ENCODE results near the gene ELMO3. TPM values are rescaled to one million over a fixed set of nuclear protein-coding genes. Genes with fewer than 3 reads are reported as not detected.

Gene ELMO3
- total RNA-seq, 4 donors from 2014 or later: 0.09 to 0.55 (median 0.29) TPM

DNA sequence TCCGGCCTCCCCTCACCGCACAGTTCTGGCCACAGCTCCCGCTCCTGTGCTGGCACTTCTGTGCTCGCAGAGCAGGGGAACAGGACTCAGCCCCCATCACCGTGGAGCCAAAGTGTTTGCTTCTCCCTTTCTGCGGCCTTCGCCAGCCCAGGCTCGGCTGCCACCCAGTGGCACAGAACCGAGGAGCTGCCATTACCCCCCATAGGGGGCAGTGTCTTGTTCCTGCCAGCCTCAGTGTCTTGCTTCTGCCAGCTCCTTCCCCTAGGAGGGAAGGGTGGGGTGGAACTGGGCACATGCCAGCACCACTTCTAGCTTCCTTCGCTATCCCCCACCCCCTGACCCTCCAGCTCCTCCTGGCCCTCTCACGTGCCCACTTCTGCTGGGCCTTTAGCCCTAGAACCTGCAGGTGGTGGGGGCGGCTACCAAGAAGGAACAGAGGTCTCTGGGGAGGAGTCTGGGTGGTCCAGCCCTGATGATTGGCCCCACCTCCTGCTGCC is 645 bp upstream of the ELMO3 start:
- peaks cover 3 to 57% of the 10 kb centered on the region in 2 donors for H3K36me3 ChIP-seq

GRCh38 chr16:67199808-67200198 is 872 bp downstream of the ELMO3 start:
- intact Hi-C loops (cut with DNase I; ENCODE audit: low total_unique reads): no loop called here
- no peak for TF ChIP-seq POLR2A (IDR thresholded peaks at IDR 0.05)
- TF ChIP-seq, protein P1, sequence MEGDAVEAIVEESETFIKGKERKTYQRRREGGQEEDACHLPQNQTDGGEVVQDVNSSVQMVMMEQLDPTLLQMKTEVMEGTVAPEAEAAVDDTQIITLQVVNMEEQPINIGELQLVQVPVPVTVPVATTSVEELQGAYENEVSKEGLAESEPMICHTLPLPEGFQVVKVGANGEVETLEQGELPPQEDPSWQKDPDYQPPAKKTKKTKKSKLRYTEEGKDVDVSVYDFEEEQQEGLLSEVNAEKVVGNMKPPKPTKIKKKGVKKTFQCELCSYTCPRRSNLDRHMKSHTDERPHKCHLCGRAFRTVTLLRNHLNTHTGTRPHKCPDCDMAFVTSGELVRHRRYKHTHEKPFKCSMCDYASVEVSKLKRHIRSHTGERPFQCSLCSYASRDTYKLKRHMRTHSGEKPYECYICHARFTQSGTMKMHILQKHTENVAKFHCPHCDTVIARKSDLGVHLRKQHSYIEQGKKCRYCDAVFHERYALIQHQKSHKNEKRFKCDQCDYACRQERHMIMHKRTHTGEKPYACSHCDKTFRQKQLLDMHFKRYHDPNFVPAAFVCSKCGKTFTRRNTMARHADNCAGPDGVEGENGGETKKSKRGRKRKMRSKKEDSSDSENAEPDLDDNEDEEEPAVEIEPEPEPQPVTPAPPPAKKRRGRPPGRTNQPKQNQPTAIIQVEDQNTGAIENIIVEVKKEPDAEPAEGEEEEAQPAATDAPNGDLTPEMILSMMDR (IDR thresholded peaks at IDR 0.05 in 4 of 5, conservative IDR thresholded peaks at IDR 0.05 in 1 of 5): no peak
- in situ Hi-C loops (cut with MboI; ENCODE audit: low sequenced_read_pairs in 4 of 4): no loop called here
- DNase-seq (peak in 1 of 2 donors; percentile 16), ATAC-seq (no peak)
- H3K4me3 ChIP-seq: no peak overlapping the region
- H3K9me3 ChIP-seq: no peaks in the 10 kb centered on the region
- H3K4me1 ChIP-seq: peaks cover 0 to 9% of the 10 kb centered on the region in 2 donors
- peaks cover 3 to 49% of the 10 kb centered on the region in 2 donors for H3K36me3 ChIP-seq
- H3K27me3 ChIP-seq: no peaks in the 10 kb centered on the region
- H3K27ac ChIP-seq: no peak overlapping the region

More for the DNA sequence above, 645 bp upstream of the ELMO3 start:
- TF ChIP-seq, protein P1 (IDR thresholded peaks at IDR 0.05 in 4 of 5, conservative IDR thresholded peaks at IDR 0.05 in 1 of 5): peak; percentile 27 to 60 (median 49)
- no peak for TF ChIP-seq POLR2A (IDR thresholded peaks at IDR 0.05)
- H3K27ac ChIP-seq: peak overlapping the region in 1 of 4 donors; percentile 27
- intact Hi-C loops (cut with DNase I; ENCODE audit: low total_unique reads): no loop called here
- DNase-seq (peak in 1 of 2 donors; percentile 50), ATAC-seq (peak; percentile 33 to 54)
- H3K9me3 ChIP-seq: no peaks in the 10 kb centered on the region
- in situ Hi-C loops (cut with MboI; ENCODE audit: low sequenced_read_pairs in 4 of 4): no loop called here
- H3K4me1 ChIP-seq: peaks cover 7 to 18% of the 10 kb centered on the region in 2 donors
- no peaks in the 10 kb centered on the region for H3K27me3 ChIP-seq
- no peak overlapping the region for H3K4me3 ChIP-seq

DNA sequence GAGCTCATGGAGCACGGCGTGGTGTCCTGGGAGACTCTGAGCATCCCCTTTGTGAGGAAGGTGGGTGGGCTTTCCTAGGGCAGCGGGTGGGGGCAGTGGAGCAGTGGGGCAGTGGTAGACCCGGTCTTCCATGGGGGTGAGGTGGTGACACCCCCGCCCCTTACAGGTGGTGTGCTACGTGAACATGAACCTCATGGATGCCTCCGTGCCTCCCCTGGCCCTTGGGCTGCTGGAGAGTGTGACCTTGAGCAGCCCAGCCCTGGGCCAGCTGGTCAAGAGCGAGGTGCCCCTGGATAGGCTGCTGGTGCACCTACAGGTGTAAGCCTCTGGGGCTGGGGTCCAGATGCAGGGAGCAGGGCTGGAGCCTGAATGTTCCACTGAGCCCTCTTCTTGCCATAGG is 1.6 kb downstream of the ELMO3 start:
- Histone ChIP-seq H3K27ac (no peak overlapping the region), H3K36me3 (peaks cover 3 to 42% of the 10 kb centered on the region in 2 donors), H3K4me3 (no peak overlapping the region), H3K27me3 (no peaks in the 10 kb centered on the region), H3K4me1 (peaks cover 0 to 9% of the 10 kb centered on the region in 2 donors), H3K9me3 (no peaks in the 10 kb centered on the region)
- intact Hi-C loops (cut with DNase I; ENCODE audit: low total_unique reads): no loop called here
- DNase-seq: no peak
- in situ Hi-C loops (cut with MboI; ENCODE audit: low sequenced_read_pairs in 4 of 4): no loop called here
- no peak for ATAC-seq
- TF ChIP-seq, protein P1 (IDR thresholded peaks at IDR 0.05 in 4 of 5, conservative IDR thresholded peaks at IDR 0.05 in 1 of 5): no peak
- no peak for TF ChIP-seq POLR2A (IDR thresholded peaks at IDR 0.05)

DNA sequence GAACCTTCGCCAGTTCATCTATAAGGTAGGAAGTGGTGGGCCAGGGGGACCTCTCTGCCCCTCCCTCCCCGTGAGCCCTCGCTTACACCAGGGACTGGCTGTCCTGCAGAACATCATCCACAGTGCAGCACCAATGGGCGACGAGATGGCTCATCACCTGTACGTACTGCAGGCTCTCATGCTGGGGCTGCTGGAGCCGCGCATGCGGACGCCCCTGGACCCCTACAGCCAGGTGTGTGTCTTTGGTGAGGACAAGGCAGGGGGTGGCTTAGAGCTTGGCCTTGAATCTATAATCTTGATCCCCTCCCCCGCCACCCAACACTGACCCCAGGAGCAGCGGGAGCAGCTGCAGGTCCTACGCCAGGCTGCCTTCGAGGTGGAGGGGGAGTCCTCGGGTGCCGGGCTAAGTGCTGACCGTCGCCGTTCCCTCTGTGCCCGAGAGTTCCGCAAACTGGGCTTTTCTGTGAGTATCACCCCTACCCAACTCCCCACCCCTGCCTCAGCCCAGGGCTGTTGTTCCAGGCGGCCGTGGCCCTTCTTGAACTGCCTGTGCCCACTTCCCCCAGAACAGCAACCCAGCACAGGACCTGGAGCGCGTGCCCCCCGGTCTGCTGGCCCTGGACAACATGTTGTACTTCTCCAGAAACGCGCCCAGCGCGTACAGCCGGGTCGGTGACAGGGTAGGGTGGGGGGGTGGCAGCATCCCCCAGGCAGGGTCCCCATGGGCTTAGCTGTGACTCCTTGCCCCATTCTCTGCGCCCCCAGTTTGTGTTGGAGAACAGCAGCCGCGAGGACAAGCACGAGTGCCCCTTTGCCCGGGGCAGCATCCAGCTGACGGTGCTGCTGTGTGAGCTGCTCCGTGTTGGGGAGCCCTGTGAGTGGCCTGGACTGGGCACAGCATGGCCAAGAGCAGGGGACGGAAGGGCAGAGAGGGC is 2.7 kb downstream of the ELMO3 start:
- no peaks in the 10 kb centered on the region for H3K9me3 ChIP-seq
- H3K36me3 ChIP-seq: peaks cover 2 to 30% of the 10 kb centered on the region in 2 donors
- no peak for DNase-seq
- TF ChIP-seq, protein P1 (IDR thresholded peaks at IDR 0.05 in 4 of 5, conservative IDR thresholded peaks at IDR 0.05 in 1 of 5): no peak
- no peak for TF ChIP-seq POLR2A (IDR thresholded peaks at IDR 0.05)
- H3K27me3 ChIP-seq: no peaks in the 10 kb centered on the region
- ATAC-seq: no peak
- intact Hi-C loops (cut with DNase I; ENCODE audit: low total_unique reads): no loop called here
- H3K27ac ChIP-seq: no peak overlapping the region
- no peak overlapping the region for H3K4me3 ChIP-seq
- peaks cover 0 to 9% of the 10 kb centered on the region in 2 donors for H3K4me1 ChIP-seq
- in situ Hi-C loops (cut with MboI; ENCODE audit: low sequenced_read_pairs in 4 of 4): no loop called here
